ENCODE results near the gene CYP26C1.

CYP26C1 gene, protein sequence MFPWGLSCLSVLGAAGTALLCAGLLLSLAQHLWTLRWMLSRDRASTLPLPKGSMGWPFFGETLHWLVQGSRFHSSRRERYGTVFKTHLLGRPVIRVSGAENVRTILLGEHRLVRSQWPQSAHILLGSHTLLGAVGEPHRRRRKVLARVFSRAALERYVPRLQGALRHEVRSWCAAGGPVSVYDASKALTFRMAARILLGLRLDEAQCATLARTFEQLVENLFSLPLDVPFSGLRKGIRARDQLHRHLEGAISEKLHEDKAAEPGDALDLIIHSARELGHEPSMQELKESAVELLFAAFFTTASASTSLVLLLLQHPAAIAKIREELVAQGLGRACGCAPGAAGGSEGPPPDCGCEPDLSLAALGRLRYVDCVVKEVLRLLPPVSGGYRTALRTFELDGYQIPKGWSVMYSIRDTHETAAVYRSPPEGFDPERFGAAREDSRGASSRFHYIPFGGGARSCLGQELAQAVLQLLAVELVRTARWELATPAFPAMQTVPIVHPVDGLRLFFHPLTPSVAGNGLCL

DNA sequence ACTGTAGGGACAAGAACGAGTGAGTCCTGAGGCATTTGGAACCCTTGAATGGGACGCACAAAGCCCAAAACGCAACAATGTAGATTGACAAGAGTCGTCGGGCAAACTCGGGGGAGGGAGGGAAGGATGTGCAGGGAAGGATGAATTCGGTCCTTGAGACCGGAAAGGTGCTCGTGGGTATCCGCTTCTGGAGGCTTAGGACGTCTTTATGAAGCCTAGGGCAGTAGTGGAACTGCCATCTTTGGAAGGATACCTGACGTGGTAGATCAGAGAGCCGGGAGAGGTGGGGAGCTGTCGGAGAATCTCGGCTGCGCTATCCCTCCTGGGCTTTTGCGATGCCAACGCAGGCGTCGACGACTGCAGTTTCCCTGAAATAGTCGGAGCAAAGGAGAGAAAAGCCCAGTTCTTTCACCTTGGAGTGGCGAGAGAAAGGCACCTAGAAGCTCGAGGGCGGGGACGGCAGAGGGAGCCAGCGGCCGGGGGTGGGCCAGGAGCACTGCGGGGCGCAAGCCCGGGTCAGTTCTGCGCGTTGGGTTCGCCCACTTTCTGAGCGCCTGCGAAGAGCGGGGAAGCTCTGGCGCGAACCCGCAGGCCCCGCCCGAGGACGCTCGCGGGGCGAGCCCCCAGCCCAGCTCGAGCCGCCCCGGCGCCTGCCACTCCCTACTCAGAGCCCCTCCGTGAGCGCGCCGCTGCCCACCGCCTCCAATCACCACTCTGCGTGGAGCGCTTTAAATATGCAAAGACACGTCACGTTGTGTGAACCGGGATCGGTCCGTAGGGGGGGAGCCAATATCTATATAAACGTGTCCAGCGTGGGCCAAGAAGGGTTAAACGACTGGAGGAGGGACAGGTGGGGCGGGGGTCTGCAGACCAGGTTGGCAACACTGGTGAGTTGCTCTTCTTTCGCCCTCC, at the start of gene CYP26C1:
TSS of gene CYP26C1 (plus strand) at position 824 of the 912 bp plus-strand sequence. CDS start 466 bp downstream, outside the sequence.
- H3K4me3 Mint-ChIP-seq: peak within 1 kb of the TSS; percentile 66
- H3K9me3 Mint-ChIP-seq: no peaks in the 10 kb centered on the region
- peaks cover 15% of the 10 kb centered on the region for H3K36me3 Mint-ChIP-seq
- peaks cover 24% of the 10 kb centered on the region for H3K4me1 Mint-ChIP-seq
- peak in 1 of 2 donors; percentile 29 for DNase-seq (ENCODE audit: low spot score in 2 of 2)
- no peak within 1 kb of the TSS for H3K27ac Mint-ChIP-seq
- ATAC-seq: no peak

DNA sequence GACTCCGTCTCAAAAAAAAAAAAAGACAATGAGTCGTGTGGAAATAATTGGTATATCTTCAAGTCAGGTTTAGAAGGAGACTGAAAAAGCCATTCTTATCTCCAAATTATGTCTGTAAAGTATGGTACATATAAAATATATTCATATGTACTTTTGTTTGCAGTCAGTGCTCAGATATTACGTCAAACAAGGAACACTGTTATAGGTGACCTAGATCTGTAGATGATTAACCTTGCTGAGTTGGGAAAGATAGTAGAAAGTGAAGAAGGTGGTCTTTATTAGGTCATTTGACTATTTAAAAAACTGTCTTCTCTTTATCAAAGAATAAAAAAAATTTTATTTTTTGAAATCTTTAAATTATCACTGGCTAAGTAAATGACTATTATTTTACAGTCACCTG, 44.9 kb upstream of the CYP26C1 start:
- Mint-ChIP-seq H3K4me3 (no peak overlapping the region), H3K4me1 (no peaks in the 10 kb centered on the region), H3K36me3 (peaks cover 19% of the 10 kb centered on the region), H3K27ac (no peak overlapping the region), H3K9me3 (no peaks in the 10 kb centered on the region)
- DNase-seq (ENCODE audit: low spot score in 2 of 2): no peak
- ATAC-seq: no peak

DNA sequence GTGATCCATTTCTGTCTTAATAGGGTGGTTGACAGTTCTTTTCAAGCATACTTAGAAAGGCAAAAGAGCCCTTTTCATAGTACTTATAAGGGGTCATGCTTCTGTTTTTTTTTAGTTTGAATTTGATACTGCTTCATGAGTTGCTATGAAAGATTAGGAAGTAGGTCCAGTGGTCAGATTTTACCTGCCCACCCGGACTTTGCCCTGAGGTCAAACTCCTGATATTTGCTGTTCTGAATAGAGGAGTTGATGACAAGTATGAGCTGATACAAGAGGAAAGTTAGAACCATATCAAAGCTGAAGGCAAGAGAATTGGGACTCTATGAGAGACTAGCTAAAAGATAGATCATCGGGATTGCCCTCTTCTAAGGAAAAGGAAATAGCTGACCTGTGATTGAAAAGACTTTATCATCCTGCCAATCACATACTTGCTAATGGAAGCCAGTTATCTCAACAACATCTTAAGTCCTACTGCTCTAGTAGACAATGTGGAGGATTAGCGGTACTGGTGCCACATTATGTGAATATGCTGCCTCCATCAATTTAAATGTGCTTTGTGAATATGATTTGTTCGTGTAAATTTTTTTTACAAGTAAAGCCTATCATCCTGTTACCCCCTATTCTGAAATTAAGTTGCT, 37.5 kb upstream of the CYP26C1 start:
- H3K4me1 Mint-ChIP-seq: no peaks in the 10 kb centered on the region
- ATAC-seq (no peak), DNase-seq (ENCODE audit: low spot score in 2 of 2) (no peak)
- no peak overlapping the region for H3K27ac Mint-ChIP-seq
- no peaks in the 10 kb centered on the region for H3K36me3 Mint-ChIP-seq
- H3K4me3 Mint-ChIP-seq: no peak overlapping the region
- no peaks in the 10 kb centered on the region for H3K9me3 Mint-ChIP-seq

DNA sequence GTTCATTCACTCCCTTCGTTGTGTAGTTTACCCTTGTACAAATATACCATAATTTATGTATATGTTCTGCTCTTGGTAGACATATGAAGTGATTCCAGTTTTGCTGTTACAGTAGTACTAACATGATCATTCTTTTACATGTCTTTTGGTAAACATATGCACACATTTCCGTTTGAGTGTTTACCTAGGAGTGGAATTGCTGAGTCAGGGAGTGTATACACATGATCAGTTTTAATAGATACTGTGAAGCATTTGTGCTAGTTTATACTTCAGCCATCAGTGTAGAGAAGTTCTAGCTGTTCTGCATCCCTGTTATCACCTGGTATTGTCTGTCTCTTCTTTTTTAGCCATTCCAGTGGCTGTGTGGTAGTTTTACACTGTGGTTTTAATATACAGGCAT, 34.5 kb upstream of the CYP26C1 start:
- Mint-ChIP-seq H3K4me3 (no peak overlapping the region), H3K36me3 (no peaks in the 10 kb centered on the region), H3K27ac (no peak overlapping the region), H3K9me3 (no peaks in the 10 kb centered on the region), H3K4me1 (no peaks in the 10 kb centered on the region)
- DNase-seq (ENCODE audit: low spot score in 2 of 2) (no peak), ATAC-seq (no peak)

DNA sequence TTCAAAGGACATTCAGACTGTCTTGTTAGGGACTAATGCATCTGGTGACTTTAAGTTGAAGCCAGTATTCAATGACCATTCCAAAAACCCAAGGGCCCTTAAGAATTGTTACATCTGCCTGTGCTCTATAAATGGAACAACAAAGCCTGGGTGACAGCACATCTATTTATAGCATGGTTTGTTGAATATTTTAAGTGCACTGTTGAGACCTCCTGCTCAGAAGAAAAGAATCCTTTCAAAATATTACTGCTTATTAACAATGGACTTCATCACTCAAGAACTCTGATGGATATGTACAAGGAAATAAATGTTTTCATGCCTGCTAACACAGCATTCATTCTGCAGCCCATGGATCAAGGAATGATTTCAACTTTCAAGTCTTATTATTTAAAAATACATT, 33.1 kb upstream of the CYP26C1 start:
- no peak overlapping the region for H3K4me3 Mint-ChIP-seq
- no peak overlapping the region for H3K27ac Mint-ChIP-seq
- no peak for ATAC-seq
- H3K9me3 Mint-ChIP-seq: no peaks in the 10 kb centered on the region
- DNase-seq (ENCODE audit: low spot score in 2 of 2): no peak
- no peaks in the 10 kb centered on the region for H3K36me3 Mint-ChIP-seq
- no peaks in the 10 kb centered on the region for H3K4me1 Mint-ChIP-seq

DNA sequence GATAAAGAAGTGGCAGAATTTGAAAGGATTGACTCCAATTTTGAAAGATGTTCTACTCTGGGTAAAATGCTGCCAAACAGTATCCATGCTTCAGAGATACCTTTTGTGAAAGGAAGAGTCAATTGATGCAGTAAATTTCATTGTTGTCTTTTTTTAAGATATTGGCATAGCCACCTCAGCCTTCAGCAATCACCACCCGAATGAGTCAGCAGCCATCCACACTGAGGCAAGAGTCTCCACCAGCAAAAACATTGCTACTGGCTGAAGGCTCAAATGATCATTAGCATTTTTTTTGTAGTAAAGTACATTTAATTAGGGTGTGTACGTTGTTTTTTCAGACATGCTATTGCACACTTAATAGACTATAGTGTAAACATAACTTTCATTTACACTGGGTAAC, 31.7 kb upstream of the CYP26C1 start:
- Mint-ChIP-seq H3K9me3 (no peaks in the 10 kb centered on the region), H3K36me3 (no peaks in the 10 kb centered on the region), H3K4me3 (no peak overlapping the region), H3K4me1 (no peaks in the 10 kb centered on the region), H3K27ac (no peak overlapping the region)
- no peak for ATAC-seq
- no peak for DNase-seq (ENCODE audit: low spot score in 2 of 2)

DNA sequence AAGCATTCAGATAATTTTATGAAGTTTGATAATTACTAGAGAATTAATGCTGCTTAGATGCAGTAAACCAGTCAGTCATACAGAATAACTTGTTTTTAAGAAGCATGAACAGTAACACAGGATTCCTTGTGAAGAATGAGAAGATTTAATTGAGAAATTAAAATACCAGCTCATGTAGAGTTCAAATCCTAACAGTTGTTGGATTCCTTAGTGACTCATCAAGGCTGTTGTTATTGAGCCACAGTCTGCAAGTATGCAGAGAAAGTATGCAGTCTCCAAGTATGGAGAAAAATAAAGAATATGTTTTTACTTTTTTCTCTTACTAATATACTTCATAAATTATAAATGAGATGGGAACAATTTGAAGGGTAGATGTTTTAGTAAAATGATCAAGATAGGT, 30.2 kb upstream of the CYP26C1 start:
- Mint-ChIP-seq H3K4me3 (no peak overlapping the region), H3K36me3 (no peaks in the 10 kb centered on the region), H3K9me3 (no peaks in the 10 kb centered on the region), H3K27ac (no peak overlapping the region), H3K4me1 (no peaks in the 10 kb centered on the region)
- DNase-seq (ENCODE audit: low spot score in 2 of 2): no peak
- no peak for ATAC-seq

DNA sequence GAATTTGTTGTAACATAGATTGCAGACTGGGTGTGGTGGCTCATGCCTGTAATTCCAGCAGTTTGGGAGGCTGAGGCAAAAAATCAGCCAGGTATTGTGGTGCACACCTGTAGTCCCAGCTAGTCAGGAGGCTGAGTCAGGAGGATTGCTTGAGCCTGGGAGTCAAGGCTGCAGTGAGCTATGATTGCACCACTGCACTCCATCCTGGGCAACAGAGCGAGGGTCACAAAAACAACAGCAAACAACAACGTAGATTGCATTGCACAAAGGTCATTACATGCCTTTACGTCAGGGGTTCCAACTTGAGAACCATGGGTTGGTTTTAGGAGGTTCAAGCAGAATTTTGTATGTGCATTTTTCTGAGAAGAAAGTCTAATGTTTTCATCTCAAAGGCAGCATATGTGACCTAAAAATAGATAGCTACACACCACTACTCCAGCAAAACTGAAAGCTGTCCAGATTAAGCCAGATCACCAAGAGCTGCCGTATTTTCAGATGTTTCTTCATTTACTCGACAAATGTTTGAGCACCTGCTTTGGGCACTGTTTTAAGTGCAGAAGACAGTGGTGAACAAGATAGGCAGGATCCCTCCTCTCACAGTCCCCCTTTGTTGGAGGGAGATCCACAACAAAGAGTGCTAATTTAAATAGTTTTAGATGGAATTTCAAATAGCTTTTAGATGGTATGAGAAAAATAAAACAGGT, 28.3 kb upstream of the CYP26C1 start:
- Mint-ChIP-seq H3K9me3 (no peaks in the 10 kb centered on the region), H3K36me3 (no peaks in the 10 kb centered on the region), H3K4me1 (no peaks in the 10 kb centered on the region), H3K4me3 (no peak overlapping the region), H3K27ac (peak overlapping the region; percentile 0)
- ATAC-seq (no peak), DNase-seq (ENCODE audit: low spot score in 2 of 2) (no peak)

DNA sequence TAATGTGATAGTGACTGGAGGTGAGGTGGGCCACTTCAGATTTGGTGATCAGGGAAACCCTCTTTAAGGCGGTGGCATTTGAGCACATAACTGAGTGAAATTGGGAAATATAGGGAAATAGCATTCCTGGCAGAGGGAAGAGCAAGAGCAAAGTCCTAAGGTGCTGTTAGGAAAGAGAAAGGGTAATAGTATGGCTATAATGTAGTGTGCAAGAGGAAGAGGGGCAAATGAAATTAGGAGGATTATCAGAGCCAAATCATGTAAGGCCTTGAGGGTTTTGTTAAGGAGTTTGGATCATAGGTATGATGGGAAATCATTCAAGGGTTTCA, 27.8 kb upstream of the CYP26C1 start:
- H3K36me3 Mint-ChIP-seq: no peaks in the 10 kb centered on the region
- ATAC-seq: no peak
- peak overlapping the region; percentile 0 for H3K27ac Mint-ChIP-seq
- no peak for DNase-seq (ENCODE audit: low spot score in 2 of 2)
- H3K4me1 Mint-ChIP-seq: no peaks in the 10 kb centered on the region
- H3K4me3 Mint-ChIP-seq: no peak overlapping the region
- no peaks in the 10 kb centered on the region for H3K9me3 Mint-ChIP-seq

DNA sequence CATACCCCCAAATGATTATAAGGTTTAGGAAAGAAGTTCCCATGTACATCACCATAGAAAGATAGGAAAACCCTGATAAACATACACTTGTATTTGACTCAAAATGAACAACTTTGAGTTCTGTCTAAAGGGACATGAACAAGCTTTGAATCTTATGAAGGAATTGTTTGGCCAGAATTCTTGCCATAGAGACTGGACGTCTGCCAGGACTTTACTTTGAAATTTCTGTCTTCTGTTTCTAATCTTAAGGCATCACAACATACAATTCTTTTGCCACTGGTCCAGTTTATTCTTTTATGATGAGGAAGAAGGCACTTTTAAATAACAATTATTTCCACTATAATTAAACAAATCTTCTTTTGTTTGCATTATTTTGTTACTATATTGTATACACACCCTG, 26.2 kb upstream of the CYP26C1 start:
- ATAC-seq (no peak), DNase-seq (ENCODE audit: low spot score in 2 of 2) (no peak)
- no peaks in the 10 kb centered on the region for H3K4me1 Mint-ChIP-seq
- no peak overlapping the region for H3K4me3 Mint-ChIP-seq
- no peaks in the 10 kb centered on the region for H3K36me3 Mint-ChIP-seq
- H3K9me3 Mint-ChIP-seq: no peaks in the 10 kb centered on the region
- no peak overlapping the region for H3K27ac Mint-ChIP-seq

DNA sequence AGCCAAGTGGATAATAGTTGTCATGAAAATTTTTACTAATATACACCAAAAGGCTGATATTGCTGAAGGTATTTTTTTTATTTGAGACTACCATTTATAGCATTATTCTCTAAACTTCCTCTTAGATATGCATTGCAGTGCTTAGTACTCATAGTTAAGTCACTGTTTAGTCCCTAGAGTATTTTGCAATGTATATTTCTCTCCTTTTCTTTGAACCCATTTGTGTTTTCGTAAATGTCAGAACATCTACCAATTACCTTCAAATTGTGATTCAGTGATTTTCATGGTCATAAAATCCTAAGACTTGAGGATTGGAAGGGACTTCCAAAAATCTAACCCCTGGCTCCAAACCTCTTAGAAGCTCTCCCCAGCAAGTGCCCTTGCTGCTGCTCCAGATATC, 21.5 kb upstream of the CYP26C1 start:
- H3K9me3 Mint-ChIP-seq: no peaks in the 10 kb centered on the region
- no peaks in the 10 kb centered on the region for H3K36me3 Mint-ChIP-seq
- DNase-seq (ENCODE audit: low spot score in 2 of 2) (no peak), ATAC-seq (no peak)
- no peaks in the 10 kb centered on the region for H3K4me1 Mint-ChIP-seq
- no peak overlapping the region for H3K4me3 Mint-ChIP-seq
- no peak overlapping the region for H3K27ac Mint-ChIP-seq

DNA sequence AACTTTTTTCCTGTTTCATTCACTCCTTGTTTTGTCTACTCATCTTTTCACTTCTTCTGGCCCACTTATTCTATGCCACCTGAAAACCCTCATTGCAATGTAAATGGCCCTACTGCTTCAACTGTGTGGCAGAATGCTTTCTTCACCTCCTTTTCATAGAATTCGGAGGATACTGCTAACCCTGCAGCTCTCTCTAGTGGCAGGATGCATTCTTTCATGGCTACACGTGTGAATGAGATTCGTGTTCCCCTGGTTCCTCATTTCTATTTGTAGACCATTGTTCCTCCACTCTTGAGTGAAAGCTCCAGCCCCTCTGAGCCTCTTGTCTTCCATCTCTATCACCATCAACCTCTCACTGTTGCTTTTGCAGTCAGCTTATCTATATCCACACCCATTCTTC, 20.9 kb upstream of the CYP26C1 start:
- H3K27ac Mint-ChIP-seq: no peak overlapping the region
- no peak overlapping the region for H3K4me3 Mint-ChIP-seq
- no peaks in the 10 kb centered on the region for H3K4me1 Mint-ChIP-seq
- no peaks in the 10 kb centered on the region for H3K36me3 Mint-ChIP-seq
- no peaks in the 10 kb centered on the region for H3K9me3 Mint-ChIP-seq
- ATAC-seq (no peak), DNase-seq (ENCODE audit: low spot score in 2 of 2) (no peak)

DNA sequence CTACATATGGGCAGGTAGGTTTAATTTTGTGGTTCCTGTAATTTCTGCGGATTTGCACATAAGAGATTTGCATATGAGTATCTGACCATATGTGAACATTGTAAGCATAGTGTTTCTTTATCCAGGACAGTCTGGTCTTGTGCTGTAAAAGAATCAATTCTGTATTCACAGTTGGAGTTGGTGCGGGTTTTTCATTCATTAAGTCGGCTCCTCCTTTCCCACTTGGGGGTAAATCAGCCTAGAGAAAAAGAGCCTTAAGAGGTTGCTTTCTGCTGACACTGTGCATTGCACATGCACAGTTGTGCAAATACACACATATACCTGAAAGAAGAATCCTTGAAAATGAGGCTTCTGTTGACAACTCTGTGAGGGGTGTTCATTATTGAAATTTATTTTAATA, 6.1 kb upstream of the CYP26C1 start:
- no peaks in the 10 kb centered on the region for H3K4me1 Mint-ChIP-seq
- H3K9me3 Mint-ChIP-seq: no peaks in the 10 kb centered on the region
- no peak for DNase-seq (ENCODE audit: low spot score in 2 of 2)
- H3K4me3 Mint-ChIP-seq: no peak overlapping the region
- peaks cover 8% of the 10 kb centered on the region for H3K36me3 Mint-ChIP-seq
- no peak for ATAC-seq
- H3K27ac Mint-ChIP-seq: no peak overlapping the region

DNA sequence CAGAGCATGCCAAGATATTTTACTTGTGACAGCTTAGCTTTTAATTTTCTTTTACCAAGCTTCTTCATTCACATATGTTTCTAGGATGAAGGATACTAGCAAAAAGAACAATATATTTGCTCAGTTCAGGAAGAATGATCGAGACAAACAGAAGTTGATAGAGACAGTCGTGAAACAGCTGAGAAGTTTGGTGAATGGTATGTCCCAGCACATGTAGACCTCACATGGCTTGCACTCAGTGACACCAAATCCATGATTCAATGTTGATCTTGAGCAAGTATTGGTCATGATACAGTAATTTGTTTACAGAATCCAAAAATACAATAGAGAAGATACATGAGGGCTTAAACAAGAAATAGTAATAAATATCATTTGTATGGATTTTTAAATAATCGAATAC, 2.5 kb upstream of the CYP26C1 start:
- ATAC-seq (no peak), DNase-seq (ENCODE audit: low spot score in 2 of 2) (no peak)
- H3K27ac Mint-ChIP-seq: no peak overlapping the region
- H3K9me3 Mint-ChIP-seq: no peaks in the 10 kb centered on the region
- no peak overlapping the region for H3K4me3 Mint-ChIP-seq
- peaks cover 20% of the 10 kb centered on the region for H3K4me1 Mint-ChIP-seq
- peaks cover 15% of the 10 kb centered on the region for H3K36me3 Mint-ChIP-seq
